GM10248 (cell line): ENCODE data around the gene RANBP9.

Experiments used
- CTCF ChIA-PET: fragments of 300-600 bp; sonication (Branson Sonifier 250); formaldehyde crosslinking; extraction: SDS; loops from one replicate; lab custom pipeline; 2021; ENCODE audit warnings: antibody characterized with exemption; lab: Yijun Ruan, JAX
- POLR2A ChIA-PET: fragments of 350-650 bp; sonication (Branson Sonifier 250); formaldehyde crosslinking; extraction: SDS; loops from one replicate; lab custom pipeline; 2020; ENCODE audit warnings: antibody characterized with exemption; lab: Yijun Ruan, JAX
- DNase-seq: peaks from one replicate; pipeline ENCODE4 v3.0.0; 2012; ENCODE audit errors: extremely low spot score
- TF ChIP-seq, protein P1 (sequence below): IDR thresholded peaks from 2 replicates; pipeline ENCODE4 v1.5.1; 2012; ENCODE audit warnings: mild to moderate bottlenecking, low read depth; ENCODE audit errors: extremely low read depth, missing control alignments, control extremely low read depth

The RANBP9 gene

GRCh38 chr6:13711733-13712598 is at the start of gene RANBP9:
TSS of gene RANBP9 (minus strand) at chr6:13711835. CDS start at chr6:13711505, 330 bp downstream.
- POLR2A ChIA-PET = no interaction called here
- peak; percentile 89 for DNase-seq
- TF ChIP-seq, protein P1, sequence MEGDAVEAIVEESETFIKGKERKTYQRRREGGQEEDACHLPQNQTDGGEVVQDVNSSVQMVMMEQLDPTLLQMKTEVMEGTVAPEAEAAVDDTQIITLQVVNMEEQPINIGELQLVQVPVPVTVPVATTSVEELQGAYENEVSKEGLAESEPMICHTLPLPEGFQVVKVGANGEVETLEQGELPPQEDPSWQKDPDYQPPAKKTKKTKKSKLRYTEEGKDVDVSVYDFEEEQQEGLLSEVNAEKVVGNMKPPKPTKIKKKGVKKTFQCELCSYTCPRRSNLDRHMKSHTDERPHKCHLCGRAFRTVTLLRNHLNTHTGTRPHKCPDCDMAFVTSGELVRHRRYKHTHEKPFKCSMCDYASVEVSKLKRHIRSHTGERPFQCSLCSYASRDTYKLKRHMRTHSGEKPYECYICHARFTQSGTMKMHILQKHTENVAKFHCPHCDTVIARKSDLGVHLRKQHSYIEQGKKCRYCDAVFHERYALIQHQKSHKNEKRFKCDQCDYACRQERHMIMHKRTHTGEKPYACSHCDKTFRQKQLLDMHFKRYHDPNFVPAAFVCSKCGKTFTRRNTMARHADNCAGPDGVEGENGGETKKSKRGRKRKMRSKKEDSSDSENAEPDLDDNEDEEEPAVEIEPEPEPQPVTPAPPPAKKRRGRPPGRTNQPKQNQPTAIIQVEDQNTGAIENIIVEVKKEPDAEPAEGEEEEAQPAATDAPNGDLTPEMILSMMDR = no peak
- CTCF ChIA-PET = interaction anchor here (0.7 to 2.6 kb wide), 6 partner anchors 10 to 96 kb away, joined by 3 to 12 read pairs (median 6); partner anchors contain the start of gene NOL7

GRCh38 chr6:13760307-13761304 is 49.0 kb upstream of the RANBP9 start:
- ChIA-PET POLR2A (interaction anchor here (0.5 kb wide), 1 partner anchor 10 kb away, joined by 3 read pairs; no protein-coding TSS in a partner anchor), CTCF (no interaction called here)
- no peak for DNase-seq

GRCh38 chr6:13759025-13759424 is 47.4 kb upstream of the RANBP9 start:
- TF ChIP-seq, protein P1 = no peak
- CTCF ChIA-PET = interaction anchor here (1.6 kb wide), 1 partner anchor 12 kb away, joined by 3 read pairs; no protein-coding TSS in a partner anchor
- POLR2A ChIA-PET = no interaction called here
- DNase-seq = no peak

More at GRCh38 chr6:13760307-13761304, 49.0 kb upstream of the RANBP9 start:
- TF ChIP-seq, protein P1 = no peak

DNA sequence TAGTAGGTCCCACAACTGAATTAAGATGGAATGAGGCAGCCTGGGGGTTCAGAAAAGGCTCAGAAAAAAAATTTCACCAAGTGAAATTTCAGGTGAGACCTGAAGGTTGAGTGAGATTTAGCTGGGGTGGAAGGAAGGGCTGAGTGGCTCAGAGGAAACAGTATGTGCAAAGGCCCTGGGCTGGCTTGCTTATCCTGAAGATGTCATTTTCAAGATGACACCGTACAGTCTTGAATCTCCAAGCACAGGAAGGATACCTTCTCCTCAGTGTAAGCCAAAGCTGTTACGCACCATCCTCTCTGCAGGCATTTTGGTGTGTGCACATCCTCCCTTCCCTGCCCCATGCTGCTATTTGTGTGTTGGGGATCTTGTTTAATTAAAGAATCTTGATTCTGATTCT is 43.0 kb upstream of the RANBP9 start:
- DNase-seq = no peak
- POLR2A ChIA-PET = interaction anchor here (0.7 kb wide), 1 partner anchor 266 kb away, joined by 4 read pairs; no protein-coding TSS in a partner anchor
- CTCF ChIA-PET = no interaction called here
- TF ChIP-seq, protein P1 = no peak

- TF ChIP-seq, protein P1 = no peak
- ChIA-PET CTCF (interaction anchor here (0.9 kb wide), 1 partner anchor 15 kb away, joined by 4 read pairs; no protein-coding TSS in a partner anchor), POLR2A (no interaction called here)
- DNase-seq = no peak
Observed at GRCh38 chr6:13743736-13744127, 32.1 kb upstream of the RANBP9 start.
